ENCODE results near the gene SYT2. TPM values are rescaled to one million over a fixed set of nuclear protein-coding genes. Genes with fewer than 3 reads are reported as not detected.

SYT2 gene
- total RNA-seq, 2 donors from 2014 or later, result 0.02 TPM; not detected in 1

- no peaks in the 10 kb centered on the region for H3K4me1 Mint-ChIP-seq (ENCODE audit: low read depth)
- no peak overlapping the region for H3K4me3 Mint-ChIP-seq
- H3K36me3 Mint-ChIP-seq (ENCODE audit: insufficient read depth in 2 of 2), result no peaks in the 10 kb centered on the region
- no peak overlapping the region for H3K27ac Mint-ChIP-seq
- ATAC-seq (replicated peaks in 1 of 2) (no peak), DNase-seq (no peak)
- H3K27me3 Mint-ChIP-seq (ENCODE audit: low read depth), result peaks cover 48% of the 10 kb centered on the region
- H3K9me3 Mint-ChIP-seq, result no peaks in the 10 kb centered on the region
Observed at GRCh38 chr1:202659541-202659940, 50.7 kb downstream of the SYT2 start.

- H3K4me3 Mint-ChIP-seq, result no peak overlapping the region
- no peaks in the 10 kb centered on the region for H3K4me1 Mint-ChIP-seq (ENCODE audit: low read depth)
- H3K36me3 Mint-ChIP-seq (ENCODE audit: insufficient read depth in 2 of 2), result no peaks in the 10 kb centered on the region
- no peak for DNase-seq
- H3K27me3 Mint-ChIP-seq (ENCODE audit: low read depth), result peaks cover 47% of the 10 kb centered on the region
- ATAC-seq (replicated peaks in 1 of 2), result no peak
- H3K9me3 Mint-ChIP-seq, result no peaks in the 10 kb centered on the region
- H3K27ac Mint-ChIP-seq, result no peak overlapping the region
Observed at GRCh38 chr1:202658769-202659168, 51.5 kb downstream of the SYT2 start.

GRCh38 chr1:202658251-202658759 is 51.9 kb downstream of the SYT2 start:
- H3K27ac Mint-ChIP-seq, result no peak overlapping the region
- ATAC-seq (replicated peaks in 1 of 2), result no peak

GRCh38 chr1:202656951-202657646 is 53.2 kb downstream of the SYT2 start:
- no peak overlapping the region for H3K27ac Mint-ChIP-seq
- H3K36me3 Mint-ChIP-seq (ENCODE audit: insufficient read depth in 2 of 2), result no peaks in the 10 kb centered on the region
- H3K4me3 Mint-ChIP-seq, result no peak overlapping the region
- DNase-seq (no peak), ATAC-seq (replicated peaks in 1 of 2) (no peak)
- no peaks in the 10 kb centered on the region for H3K9me3 Mint-ChIP-seq
- no peaks in the 10 kb centered on the region for H3K4me1 Mint-ChIP-seq (ENCODE audit: low read depth)
- H3K27me3 Mint-ChIP-seq (ENCODE audit: low read depth), result peaks cover 30% of the 10 kb centered on the region

More at GRCh38 chr1:202658251-202658759, 51.9 kb downstream of the SYT2 start:
- Mint-ChIP-seq H3K36me3 (ENCODE audit: insufficient read depth in 2 of 2) (no peaks in the 10 kb centered on the region), H3K4me1 (ENCODE audit: low read depth) (no peaks in the 10 kb centered on the region), H3K4me3 (no peak overlapping the region), H3K27me3 (ENCODE audit: low read depth) (peaks cover 42% of the 10 kb centered on the region), H3K9me3 (no peaks in the 10 kb centered on the region)
- DNase-seq, result no peak

GRCh38 chr1:202656057-202656456 is 54.2 kb downstream of the SYT2 start:
- Mint-ChIP-seq H3K27ac (no peak overlapping the region), H3K36me3 (ENCODE audit: insufficient read depth in 2 of 2) (no peaks in the 10 kb centered on the region), H3K4me3 (no peak overlapping the region), H3K27me3 (ENCODE audit: low read depth) (peaks cover 25% of the 10 kb centered on the region), H3K9me3 (no peaks in the 10 kb centered on the region), H3K4me1 (ENCODE audit: low read depth) (no peaks in the 10 kb centered on the region)
- ATAC-seq (replicated peaks in 1 of 2), result no peak
- no peak for DNase-seq

- no peak overlapping the region for H3K27ac Mint-ChIP-seq
- H3K4me1 Mint-ChIP-seq (ENCODE audit: low read depth), result no peaks in the 10 kb centered on the region
- H3K36me3 Mint-ChIP-seq (ENCODE audit: insufficient read depth in 2 of 2), result no peaks in the 10 kb centered on the region
- no peak for ATAC-seq (replicated peaks in 1 of 2)
- no peaks in the 10 kb centered on the region for H3K9me3 Mint-ChIP-seq
- no peak overlapping the region for H3K4me3 Mint-ChIP-seq
- no peak for DNase-seq
- peaks cover 38% of the 10 kb centered on the region for H3K27me3 Mint-ChIP-seq (ENCODE audit: low read depth)
Observed at GRCh38 chr1:202654079-202654478, 56.2 kb downstream of the SYT2 start.

GRCh38 chr1:202649553-202650392 is 60.5 kb downstream of the SYT2 start:
- no peak overlapping the region for H3K4me3 Mint-ChIP-seq
- no peaks in the 10 kb centered on the region for H3K9me3 Mint-ChIP-seq
- ATAC-seq (replicated peaks in 1 of 2) (no peak), DNase-seq (no peak)
- no peaks in the 10 kb centered on the region for H3K4me1 Mint-ChIP-seq (ENCODE audit: low read depth)
- H3K36me3 Mint-ChIP-seq (ENCODE audit: insufficient read depth in 2 of 2), result no peaks in the 10 kb centered on the region
- peaks cover 42% of the 10 kb centered on the region for H3K27me3 Mint-ChIP-seq (ENCODE audit: low read depth)
- no peak overlapping the region for H3K27ac Mint-ChIP-seq

GRCh38 chr1:202648605-202649226 is 61.5 kb downstream of the SYT2 start:
- DNase-seq (no peak), ATAC-seq (replicated peaks in 1 of 2) (no peak)
- no peaks in the 10 kb centered on the region for H3K36me3 Mint-ChIP-seq (ENCODE audit: insufficient read depth in 2 of 2)
- peaks cover 10% of the 10 kb centered on the region for H3K4me1 Mint-ChIP-seq (ENCODE audit: low read depth)
- no peak overlapping the region for H3K4me3 Mint-ChIP-seq
- H3K27me3 Mint-ChIP-seq (ENCODE audit: low read depth), result peaks cover 48% of the 10 kb centered on the region
- H3K9me3 Mint-ChIP-seq, result no peaks in the 10 kb centered on the region
- no peak overlapping the region for H3K27ac Mint-ChIP-seq

GRCh38 chr1:202645097-202645476 is 65.2 kb downstream of the SYT2 start:
- no peak for ATAC-seq (replicated peaks in 1 of 2)
- no peak for DNase-seq
- peaks cover 23% of the 10 kb centered on the region for H3K4me1 Mint-ChIP-seq (ENCODE audit: low read depth)
- H3K4me3 Mint-ChIP-seq, result no peak overlapping the region
- no peaks in the 10 kb centered on the region for H3K36me3 Mint-ChIP-seq (ENCODE audit: insufficient read depth in 2 of 2)
- no peaks in the 10 kb centered on the region for H3K9me3 Mint-ChIP-seq
- peaks cover 67% of the 10 kb centered on the region for H3K27me3 Mint-ChIP-seq (ENCODE audit: low read depth)
- H3K27ac Mint-ChIP-seq, result no peak overlapping the region

- Mint-ChIP-seq H3K27ac (no peak overlapping the region), H3K9me3 (no peaks in the 10 kb centered on the region), H3K36me3 (ENCODE audit: insufficient read depth in 2 of 2) (no peaks in the 10 kb centered on the region), H3K4me3 (peak overlapping the region; percentile 38 to 82), H3K4me1 (ENCODE audit: low read depth) (peaks cover 23% of the 10 kb centered on the region), H3K27me3 (ENCODE audit: low read depth) (peaks cover 67% of the 10 kb centered on the region)
- DNase-seq (no peak), ATAC-seq (replicated peaks in 1 of 2) (no peak)
Observed at GRCh38 chr1:202644219-202645096, 65.8 kb downstream of the SYT2 start.

- Mint-ChIP-seq H3K4me1 (ENCODE audit: low read depth) (peaks cover 23% of the 10 kb centered on the region), H3K27me3 (ENCODE audit: low read depth) (peaks cover 75% of the 10 kb centered on the region), H3K4me3 (peak overlapping the region; percentile 78 to 82), H3K27ac (no peak overlapping the region), H3K9me3 (no peaks in the 10 kb centered on the region), H3K36me3 (ENCODE audit: insufficient read depth in 2 of 2) (no peaks in the 10 kb centered on the region)
- DNase-seq (peak; percentile 20 to 33), ATAC-seq (replicated peaks in 1 of 2) (peak; percentile 55 to 61)
Observed at GRCh38 chr1:202643397-202644218, 66.6 kb downstream of the SYT2 start.

All from activated T-cell treated with anti-CD3 and anti-CD28 coated beads, Interleukin-2, amount 50 U/mL, for 72 hours (primary cell).